H9 (cell line): ENCODE measurements around the gene HOXA1. TPM values are rescaled to one million over a fixed set of nuclear protein-coding genes. Genes with fewer than 3 reads are reported as not detected.
A peak's percentile ranks its signal among the peaks of the same experiment; 100 is the strongest.

Experiments
- DNase-seq: peaks from one replicate; pipeline ENCODE4 v3.0.0-alpha.2; 2017
- H2AFZ ChIP-seq: one replicate; pipeline ENCODE4 v1.6.1; 2013; ENCODE audit warnings: mild to moderate bottlenecking, low read length, control low read depth, moderate library complexity
- H2AK5ac ChIP-seq: 2 replicates; pipeline ENCODE4 v1.6.1; 2013; ENCODE audit warnings: low read length, control low read depth, mixed read lengths; ENCODE audit not compliant: insufficient read length
- H2BK120ac ChIP-seq: one replicate; pipeline ENCODE4 v1.6.1; 2013; ENCODE audit warnings: low read depth, mild to moderate bottlenecking, low read length, control low read depth, inconsistent platforms; ENCODE audit not compliant: poor library complexity, severe bottlenecking
- H2BK12ac ChIP-seq: 2 replicates; pipeline ENCODE4 v1.6.1; 2013; ENCODE audit warnings: low read length, control low read depth, mixed read lengths, low read depth; ENCODE audit not compliant: insufficient read length
- H2BK15ac ChIP-seq: 2 replicates; pipeline ENCODE4 v1.6.1; 2013; ENCODE audit warnings: low read depth, low read length, control low read depth
- H2BK20ac ChIP-seq: one replicate; pipeline ENCODE4 v1.6.1; 2013; ENCODE audit warnings: low read depth, mild to moderate bottlenecking, low read length, control low read depth, inconsistent platforms; ENCODE audit not compliant: poor library complexity, severe bottlenecking
- H2BK5ac ChIP-seq: 2 replicates; pipeline ENCODE4 v1.6.1; 2013; ENCODE audit warnings: low read length, control low read depth, mixed read lengths; ENCODE audit not compliant: insufficient read length
- H3K14ac ChIP-seq: 2 replicates; pipeline ENCODE4 v1.6.1; 2013; ENCODE audit warnings: low read length, control low read depth; ENCODE audit not compliant: insufficient read depth
- H3K18ac ChIP-seq: 2 replicates; pipeline ENCODE4 v1.6.1; 2013; ENCODE audit warnings: low read depth, mild to moderate bottlenecking, mixed read lengths, low read length, control low read depth; ENCODE audit not compliant: insufficient read length
- H3K23ac ChIP-seq: 2 replicates; pipeline ENCODE4 v1.6.1; 2013; ENCODE audit warnings: low read length, control low read depth, mixed read lengths, low read depth; ENCODE audit not compliant: insufficient read length
- H3K23me2 ChIP-seq: 2 replicates; pipeline ENCODE4 v1.6.1; 2013; ENCODE audit warnings: low read depth, mild to moderate bottlenecking, mixed read lengths, low read length, control low read depth; ENCODE audit not compliant: insufficient read length, poor library complexity, severe bottlenecking
- H3K27ac ChIP-seq: 2 replicates; pipeline ENCODE4 v1.5.1; 2013; ENCODE audit warnings: low read length, control low read depth, mixed read lengths, low read depth; ENCODE audit not compliant: insufficient read length
- H3K27me3 ChIP-seq: 2 replicates; pipeline ENCODE4 v1.6.1; 2013; ENCODE audit warnings: low read length, control low read depth, inconsistent platforms; ENCODE audit not compliant: insufficient read depth
- H3K4ac ChIP-seq: 2 replicates; pipeline ENCODE4 v1.6.1; 2013; ENCODE audit warnings: low read depth, mild to moderate bottlenecking, control low read depth, inconsistent platforms, low read length, moderate library complexity
- H3K4me1 ChIP-seq: 2 replicates; pipeline ENCODE4 v1.6.1; 2013; ENCODE audit warnings: low read length, control low read depth, inconsistent platforms; ENCODE audit not compliant: insufficient read depth
- H3K4me2 ChIP-seq: 2 replicates; pipeline ENCODE4 v1.6.1; 2013; ENCODE audit warnings: low read length, control low read depth, mixed read lengths; ENCODE audit not compliant: insufficient read length, insufficient read depth
- H3K56ac ChIP-seq: 2 replicates; pipeline ENCODE4 v1.6.1; 2013; ENCODE audit warnings: low read depth, mild to moderate bottlenecking, mixed read lengths, low read length, control low read depth; ENCODE audit not compliant: insufficient read length
- H3K79me1 ChIP-seq: 2 replicates; pipeline ENCODE4 v1.6.1; 2013; ENCODE audit warnings: low read depth, mild to moderate bottlenecking, moderate library complexity, low read length, control low read depth, inconsistent platforms; ENCODE audit not compliant: insufficient read depth, poor library complexity, severe bottlenecking
- H3K79me2 ChIP-seq: 2 replicates; pipeline ENCODE4 v1.6.1; 2013; ENCODE audit warnings: low read length, control low read depth, inconsistent platforms; ENCODE audit not compliant: insufficient read depth
- H3K9ac ChIP-seq: 2 replicates; pipeline ENCODE4 v1.6.1; 2013; ENCODE audit warnings: low read length, control low read depth, mixed read lengths; ENCODE audit not compliant: insufficient read length; ENCODE audit errors: extremely low read depth
- H3K9me3 ChIP-seq: one replicate; pipeline ENCODE4 v1.6.1; 2013; ENCODE audit warnings: low read depth, low read length, inconsistent platforms; ENCODE audit not compliant: control insufficient read depth
- H3T11ph ChIP-seq: one replicate; pipeline ENCODE4 v1.6.1; 2013; ENCODE audit warnings: mild to moderate bottlenecking, low read length, control low read depth, inconsistent platforms
- H4K20me1 ChIP-seq: one replicate; pipeline ENCODE4 v1.6.1; 2013; ENCODE audit not compliant: control insufficient read depth, insufficient read length, insufficient read depth
- H4K5ac ChIP-seq: 2 replicates; pipeline ENCODE4 v1.6.1; 2013; ENCODE audit warnings: low read depth, mild to moderate bottlenecking, mixed read lengths, low read length, control low read depth; ENCODE audit not compliant: insufficient read length
- H4K8ac ChIP-seq: replicated peaks from 2 replicates; pipeline ENCODE4 v1.6.1; 2013; ENCODE audit warnings: low read length, control low read depth, mixed read lengths, low read depth; ENCODE audit not compliant: insufficient read length
- H4K91ac ChIP-seq: 2 replicates; pipeline ENCODE4 v1.6.1; 2013; ENCODE audit warnings: low read depth, mild to moderate bottlenecking, moderate library complexity, mixed read lengths, low read length, control low read depth; ENCODE audit not compliant: insufficient read length
- H3K27ac Mint-ChIP-seq, 3 experiments: 2 replicates in 2 of 3; 3 replicates in 1 of 3; pipeline ENCODE4 v1.8.0; 2020 to 2021; ENCODE audit warnings: mixed read lengths in 3 of 3, mild to moderate bottlenecking in 1 of 3, moderate library complexity in 1 of 3
- H3K27me3 Mint-ChIP-seq: 2 replicates; pipeline ENCODE4 v1.8.0; 2021; ENCODE audit warnings: low read depth, mild to moderate bottlenecking, moderate library complexity, mixed read lengths
- H3K36me3 Mint-ChIP-seq, 3 experiments: 2 replicates in 2 of 3; 3 replicates in 1 of 3; pipeline ENCODE4 v1.8.0; 2020 to 2021; ENCODE audit warnings: low read depth in 3 of 3, mixed read lengths in 3 of 3; ENCODE audit not compliant: insufficient read depth in 1 of 3
- H3K4me1 Mint-ChIP-seq, 2 experiments: 2 replicates each; pipeline ENCODE4 v1.8.0; 2020; ENCODE audit warnings: mixed read lengths in 2 of 2
- H3K4me3 Mint-ChIP-seq, 2 experiments: 2 replicates in 1 of 2; 3 replicates in 1 of 2; pipeline ENCODE4 v1.8.0; 2020 to 2021; ENCODE audit warnings: mild to moderate bottlenecking in 2 of 2, mixed read lengths in 2 of 2, moderate library complexity in 1 of 2
- H3K9me3 Mint-ChIP-seq, 2 experiments: 2 replicates in 1 of 2; 3 replicates in 1 of 2; pipeline ENCODE4 v1.8.0; 2020; ENCODE audit warnings: mild to moderate bottlenecking in 2 of 2, mixed read lengths in 2 of 2, moderate library complexity in 1 of 2
- WGBS: extraction: QIAGEN DNeasy Blood & Tissue Kit; methylation state at CpG from one replicate; pipeline ENCODE4 v1.1.7; 2013; ENCODE audit warnings: missing lambda C conversion rate, low lambda C conversion rate, mixed read lengths; ENCODE audit not compliant: insufficient read length; ENCODE audit errors: extremely low coverage; 5-methylcytosine and 5-hydroxymethylcytosine counted together
- total RNA-seq: library from RNA; stranded (reverse); gene quantifications from 2 replicates; pipeline ENCODE4 v1.2.1, GENCODE V29; 2021
- TF ChIP-seq, protein P1 (sequence below): fragments of 200-600 bp; sonication (generic); conservative IDR thresholded peaks from 3 replicates; pipeline ENCODE4 v1.8.0; 2021; ENCODE audit warnings: antibody characterized with exemption, mild to moderate bottlenecking

Gene HOXA1
- total RNA-seq, 1 experiment from 2014 or later = not detected

- no peak overlapping the region for H3K56ac ChIP-seq
- peaks cover 7 to 13% of the 10 kb centered on the region in 2 experiments for H3K4me1 Mint-ChIP-seq
- peak; percentile 65 for DNase-seq
These were observed 43.7 kb upstream of the HOXA1 start for GRCh38 chr7:27139334-27140125.

More at GRCh38 chr7:27139334-27140125, 43.7 kb upstream of the HOXA1 start:
- H3K4ac ChIP-seq = no peak overlapping the region
- no peaks in the 10 kb centered on the region for H3K79me2 ChIP-seq
- H2BK12ac ChIP-seq = no peak overlapping the region
- H3K36me3 Mint-ChIP-seq = no peaks in the 10 kb centered on the region; a peak in 1 of 7 replicates
- H3K18ac ChIP-seq = no peak overlapping the region
- H2BK120ac ChIP-seq = no peak overlapping the region
- WGBS = no CpG with 5 or more reads among the region's 53 CpGs
- H4K20me1 ChIP-seq = no peaks in the 10 kb centered on the region
- H3K27me3 ChIP-seq = peaks cover 98% of the 10 kb centered on the region
- no peak overlapping the region for H3K14ac ChIP-seq
- H3K27me3 Mint-ChIP-seq = peaks cover 100% of the 10 kb centered on the region
- H2AK5ac ChIP-seq = no peak overlapping the region
- no peak overlapping the region for H3K4me2 ChIP-seq
- no peak overlapping the region for H2BK15ac ChIP-seq
- H3T11ph ChIP-seq = no peak overlapping the region
- H4K91ac ChIP-seq = no peak overlapping the region
- no peak overlapping the region for H4K8ac ChIP-seq
- no peak overlapping the region for H3K9ac ChIP-seq
- no peak overlapping the region for H2BK20ac ChIP-seq
- H3K79me1 ChIP-seq = no peaks in the 10 kb centered on the region
- H3K9me3 ChIP-seq = no peaks in the 10 kb centered on the region
- no peak overlapping the region for H3K23ac ChIP-seq
- peaks cover 0 to 20% of the 10 kb centered on the region in 2 experiments for H3K9me3 Mint-ChIP-seq
- no peak overlapping the region for H2AFZ ChIP-seq
- no peak overlapping the region for H2BK5ac ChIP-seq
- TF ChIP-seq, protein P1, sequence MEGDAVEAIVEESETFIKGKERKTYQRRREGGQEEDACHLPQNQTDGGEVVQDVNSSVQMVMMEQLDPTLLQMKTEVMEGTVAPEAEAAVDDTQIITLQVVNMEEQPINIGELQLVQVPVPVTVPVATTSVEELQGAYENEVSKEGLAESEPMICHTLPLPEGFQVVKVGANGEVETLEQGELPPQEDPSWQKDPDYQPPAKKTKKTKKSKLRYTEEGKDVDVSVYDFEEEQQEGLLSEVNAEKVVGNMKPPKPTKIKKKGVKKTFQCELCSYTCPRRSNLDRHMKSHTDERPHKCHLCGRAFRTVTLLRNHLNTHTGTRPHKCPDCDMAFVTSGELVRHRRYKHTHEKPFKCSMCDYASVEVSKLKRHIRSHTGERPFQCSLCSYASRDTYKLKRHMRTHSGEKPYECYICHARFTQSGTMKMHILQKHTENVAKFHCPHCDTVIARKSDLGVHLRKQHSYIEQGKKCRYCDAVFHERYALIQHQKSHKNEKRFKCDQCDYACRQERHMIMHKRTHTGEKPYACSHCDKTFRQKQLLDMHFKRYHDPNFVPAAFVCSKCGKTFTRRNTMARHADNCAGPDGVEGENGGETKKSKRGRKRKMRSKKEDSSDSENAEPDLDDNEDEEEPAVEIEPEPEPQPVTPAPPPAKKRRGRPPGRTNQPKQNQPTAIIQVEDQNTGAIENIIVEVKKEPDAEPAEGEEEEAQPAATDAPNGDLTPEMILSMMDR = no peak
- no peak overlapping the region for H3K27ac ChIP-seq
- H4K5ac ChIP-seq = no peak overlapping the region
- peaks cover 10% of the 10 kb centered on the region for H3K23me2 ChIP-seq
- H3K4me3 Mint-ChIP-seq = no peak overlapping the region; a peak in 1 of 5 replicates
- no peaks in the 10 kb centered on the region for H3K4me1 ChIP-seq
- H3K27ac Mint-ChIP-seq = no peak overlapping the region
